Skeletal muscle cell (primary cell): ENCODE results near the gene PIGQ.

Source experiments
- DNase-seq: peaks from one replicate; pipeline ENCODE4 v3.0.0-alpha.2; 2010; ENCODE audit warnings: low read depth
- H3K4me3 ChIP-seq: 2 replicates; pipeline ENCODE4 v1.5.1; 2011; ENCODE audit warnings: low read depth, mild to moderate bottlenecking, control low read depth, low read length, moderate library complexity

PIGQ gene

DNA sequence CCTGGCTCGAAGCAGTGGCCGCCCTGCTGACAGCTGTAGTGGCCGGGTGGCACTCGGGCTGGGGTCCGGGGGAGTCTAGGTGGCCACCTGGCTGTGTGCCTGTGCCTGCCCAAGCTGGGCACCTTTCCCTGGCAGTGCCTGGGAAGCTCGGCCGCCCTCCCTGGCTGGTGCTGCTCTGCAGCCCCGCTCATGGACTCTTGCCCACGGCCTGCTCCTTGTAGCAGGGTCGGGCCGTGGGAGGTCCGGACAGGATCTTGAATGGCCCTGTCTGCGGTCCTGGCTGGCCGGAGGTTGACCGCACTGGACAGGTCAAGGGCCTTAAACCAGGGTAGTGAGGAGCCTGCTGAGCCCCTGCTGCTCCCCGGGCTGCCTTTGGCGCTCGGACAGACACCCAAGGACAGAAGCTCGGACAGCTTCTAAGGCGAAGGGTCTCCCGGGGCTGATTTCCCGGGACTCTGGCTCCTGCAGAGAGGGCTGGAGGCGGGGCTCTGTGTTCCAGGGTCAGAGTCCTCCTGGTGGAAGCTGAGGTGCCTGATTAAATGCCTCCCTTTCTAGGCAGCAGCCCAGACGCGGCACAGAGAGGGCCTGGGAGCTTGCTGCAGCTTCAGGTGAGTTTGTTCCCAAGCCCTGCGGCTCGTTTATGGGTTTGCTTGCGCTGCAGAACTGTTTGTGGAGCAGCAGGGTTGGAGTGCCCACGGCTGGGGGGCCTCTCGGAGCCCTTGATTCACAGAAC lies 36.2 kb upstream of the PIGQ start:
- no peak for DNase-seq
- H3K4me3 ChIP-seq: no peak overlapping the region

DNA sequence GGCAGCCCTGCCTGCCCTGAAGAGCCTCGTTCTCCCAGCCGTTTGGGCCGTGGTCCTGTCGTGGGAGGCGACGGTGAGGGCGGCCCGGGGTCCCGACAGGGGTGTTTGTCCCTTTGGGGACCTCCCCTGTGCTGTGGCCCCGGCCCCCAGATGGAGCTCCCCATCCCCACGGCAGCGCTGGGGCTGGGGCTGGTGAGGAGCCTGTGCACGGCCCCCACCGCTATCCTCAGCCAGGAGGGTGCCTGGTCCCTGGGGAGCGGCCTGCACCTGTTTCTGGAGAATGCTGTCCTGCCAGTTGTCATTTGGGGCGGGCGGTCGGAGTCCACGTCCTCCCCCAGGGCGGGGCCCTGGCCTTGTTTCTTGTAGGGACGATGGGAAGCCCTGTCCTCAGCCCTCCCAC lies 35.6 kb upstream of the PIGQ start:
- H3K4me3 ChIP-seq: no peak overlapping the region
- DNase-seq: no peak

DNA sequence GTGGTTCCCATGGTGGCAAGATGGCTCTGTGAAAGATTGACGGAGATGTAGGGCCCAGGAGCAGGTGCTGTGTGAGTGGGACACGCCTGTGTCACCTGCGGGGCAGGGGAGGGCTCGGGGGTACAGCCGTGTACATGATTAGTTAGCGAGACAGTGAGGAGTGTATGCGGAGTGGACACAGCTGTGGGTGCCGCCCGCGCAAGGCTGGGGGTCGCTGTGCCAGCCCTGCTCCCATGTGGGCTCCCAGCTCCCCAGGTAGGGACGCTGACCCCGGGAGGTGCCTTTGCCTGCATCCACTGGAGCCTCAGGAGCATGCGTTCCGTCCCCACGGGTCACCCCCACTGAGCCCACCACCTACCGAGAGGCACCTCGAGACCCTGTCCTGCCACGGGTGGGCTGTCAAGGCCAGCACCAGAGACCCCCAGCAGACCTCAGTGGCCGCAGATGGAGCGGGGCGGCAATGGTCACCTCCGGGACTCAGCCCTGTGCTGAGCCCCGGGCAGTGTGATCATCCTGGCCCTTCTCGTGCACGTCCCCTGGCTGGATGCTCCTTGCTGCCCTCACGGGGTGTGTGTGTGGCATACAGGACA lies 34.8 kb upstream of the PIGQ start:
- no peak overlapping the region for H3K4me3 ChIP-seq
- no peak for DNase-seq

DNA sequence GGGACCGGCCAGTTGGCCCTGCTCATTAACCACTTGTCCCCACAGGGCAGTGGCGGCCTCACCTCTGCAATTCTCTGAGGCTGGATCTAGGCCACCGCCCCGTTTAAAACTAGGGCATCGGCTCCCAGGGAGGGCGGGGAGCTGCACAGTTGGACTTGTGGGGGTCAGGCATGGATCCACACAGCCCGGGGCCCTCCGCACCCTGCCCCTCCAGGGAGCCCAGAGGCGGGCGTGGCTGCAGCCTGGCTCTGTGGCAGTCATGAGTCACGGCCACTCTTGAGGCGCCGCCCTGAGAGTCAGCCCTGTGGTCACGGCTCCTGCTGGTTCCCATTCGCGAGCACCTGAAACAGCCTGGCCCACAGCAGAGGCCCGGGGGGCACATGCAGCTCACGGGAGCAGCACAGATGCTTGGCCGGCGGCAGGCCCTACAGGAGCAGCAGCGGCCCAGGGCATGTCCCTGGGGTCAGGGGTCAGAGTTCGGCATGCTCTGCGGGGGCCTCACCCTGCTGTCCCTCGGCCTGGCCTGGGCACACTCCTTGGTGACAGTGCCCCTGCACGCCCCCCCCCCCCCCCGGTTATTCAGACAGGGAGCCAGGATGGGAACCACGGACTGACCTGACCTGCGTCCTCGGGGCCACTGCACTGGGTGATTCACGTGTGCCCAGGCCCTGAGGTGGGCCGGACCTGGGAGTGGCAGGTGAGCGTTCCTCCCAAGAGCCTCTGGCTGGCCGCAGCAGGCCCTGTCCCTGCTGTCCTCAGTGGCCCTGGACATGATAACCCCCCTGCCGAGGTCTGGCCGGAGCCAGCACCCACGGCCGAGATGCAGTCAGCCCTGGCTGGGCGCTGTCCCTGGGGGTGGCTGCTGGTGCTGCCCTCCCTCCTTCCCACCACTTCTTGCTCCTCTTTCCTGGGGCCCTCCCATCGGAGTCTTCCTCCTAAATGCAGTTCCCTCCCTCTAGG lies 34.0 kb upstream of the PIGQ start:
- H3K4me3 ChIP-seq: no peak overlapping the region
- no peak for DNase-seq

DNA sequence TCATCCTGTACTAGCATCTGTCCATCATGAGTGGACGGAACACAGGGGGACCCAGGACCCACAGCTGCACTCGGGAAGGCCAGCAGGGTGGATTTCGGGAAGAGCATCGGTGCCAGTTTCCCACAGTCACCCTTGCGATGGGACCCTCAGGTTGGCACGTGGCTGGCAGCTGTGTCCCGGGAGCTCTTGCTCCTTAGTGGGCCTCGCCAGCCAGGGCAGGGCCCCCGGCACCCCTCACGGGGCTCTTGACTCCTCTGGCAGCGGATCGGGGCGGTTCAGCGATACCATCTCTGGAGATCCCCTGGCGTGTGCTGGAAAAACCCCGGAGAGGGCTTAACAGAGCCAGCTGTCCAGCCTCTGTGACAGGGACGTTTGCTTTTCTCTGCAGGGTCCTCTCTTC lies 33.0 kb upstream of the PIGQ start:
- no peak for DNase-seq
- no peak overlapping the region for H3K4me3 ChIP-seq

DNA sequence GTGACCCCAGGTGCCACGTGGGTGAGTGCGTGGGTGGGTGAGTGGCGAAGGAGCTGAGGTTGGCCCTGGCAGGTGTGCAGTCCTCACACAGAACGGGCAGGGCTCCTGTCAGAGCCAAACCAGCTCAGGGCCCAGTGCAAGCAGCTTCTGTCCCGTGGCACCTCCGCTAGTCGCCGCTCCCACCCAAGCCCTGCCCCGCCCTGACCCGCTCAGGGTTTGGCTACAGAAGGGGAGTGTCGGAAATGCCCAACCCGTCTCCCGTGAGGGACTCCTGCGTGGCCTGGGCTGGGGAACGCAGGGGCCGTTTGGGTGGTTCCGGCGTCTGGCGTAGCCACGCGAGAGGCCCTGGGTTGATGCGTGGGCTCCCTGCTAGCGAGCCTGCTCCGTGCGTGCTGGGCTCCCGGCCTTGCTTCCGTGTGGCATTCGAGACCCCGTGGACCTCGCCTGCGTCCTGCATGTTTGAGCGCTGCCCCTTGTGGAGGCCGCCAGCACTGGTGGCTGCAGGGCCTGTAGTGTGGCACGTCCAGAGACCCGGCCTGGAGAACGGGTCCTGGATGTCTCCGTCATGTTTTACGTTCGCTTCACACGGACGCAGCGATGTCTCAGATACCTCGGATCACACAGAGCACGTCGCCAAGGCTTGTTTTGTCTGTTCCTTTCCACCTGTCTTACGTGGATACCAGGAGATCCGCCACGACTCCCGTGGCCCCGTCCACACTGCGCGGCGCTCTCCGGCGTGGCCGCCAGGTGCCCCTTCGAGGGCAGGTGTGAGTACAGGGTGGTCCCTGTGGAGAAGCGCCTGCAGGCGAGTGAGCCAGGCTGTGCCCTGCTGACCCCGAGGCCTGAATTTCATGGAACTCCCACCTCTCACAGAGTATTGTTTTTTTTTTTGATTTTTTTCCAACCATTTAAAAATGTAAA lies 32.1 kb upstream of the PIGQ start:
- no peak for DNase-seq
- no peak overlapping the region for H3K4me3 ChIP-seq

DNA sequence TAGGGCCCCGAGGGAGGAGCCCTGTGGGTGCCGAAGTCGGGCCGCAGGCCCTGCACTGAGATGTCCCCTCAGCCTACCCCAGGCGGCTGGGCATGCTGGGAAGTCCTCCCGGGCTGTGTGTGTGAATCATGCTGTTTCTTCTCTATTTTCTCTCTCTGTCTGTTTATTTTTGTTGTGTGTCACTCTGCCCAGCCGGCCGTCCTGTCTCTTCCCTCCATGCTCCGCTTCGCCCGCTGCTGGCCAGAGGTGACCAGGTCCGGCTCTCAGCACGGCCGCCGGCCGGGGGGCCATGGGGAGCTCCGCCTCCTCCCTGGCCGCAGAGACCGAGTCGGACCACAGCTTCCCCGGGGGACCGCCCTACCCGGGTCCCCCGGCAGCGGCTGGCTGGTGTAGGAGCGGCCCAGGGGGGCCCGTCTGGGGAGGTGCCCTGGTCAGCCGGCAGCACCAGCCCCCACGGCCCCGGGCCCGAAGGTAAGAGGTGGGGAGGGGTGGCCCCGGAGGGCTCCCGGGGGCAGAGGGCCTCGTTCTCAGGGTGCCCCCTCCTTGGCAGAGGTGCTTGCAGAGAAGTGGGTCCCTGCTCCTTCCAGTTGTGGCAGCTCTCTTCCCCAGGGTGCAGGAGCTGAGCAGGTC lies 29.8 kb upstream of the PIGQ start:
- H3K4me3 ChIP-seq: no peak overlapping the region
- no peak for DNase-seq

DNA sequence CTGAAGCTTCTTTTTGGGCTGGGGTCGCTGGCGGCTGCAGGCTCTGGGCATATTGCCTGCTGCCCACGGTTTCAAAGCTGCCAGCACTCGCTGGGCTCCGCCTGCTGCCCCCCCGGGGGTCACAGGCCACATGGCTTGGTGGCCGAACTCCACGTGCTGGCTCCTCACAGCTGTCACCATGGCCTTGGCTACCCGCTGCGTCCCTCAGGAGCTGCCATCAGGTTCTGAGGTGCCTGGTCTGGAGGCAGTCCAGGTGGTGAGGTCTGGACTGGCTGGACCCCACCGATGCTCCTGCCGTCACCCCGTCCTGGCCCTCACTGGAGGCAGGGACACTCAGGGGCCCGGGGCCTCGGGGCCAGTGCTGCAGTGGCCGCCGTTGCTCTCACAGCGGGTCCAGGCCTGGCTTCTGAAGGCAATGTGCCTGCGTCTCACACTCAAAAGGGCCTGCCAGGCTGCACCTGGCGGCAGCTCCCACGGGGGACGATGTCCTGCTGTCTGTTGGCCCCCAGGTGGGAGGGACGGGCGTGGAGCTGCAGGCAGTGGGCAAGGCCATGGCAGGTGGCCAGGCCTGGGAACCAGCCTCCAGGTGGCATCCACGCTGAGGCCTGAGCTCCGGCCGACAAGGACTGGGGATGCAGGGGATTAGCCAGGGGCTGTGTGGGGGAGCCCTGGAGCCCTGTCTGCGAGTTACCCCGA lies 29.0 kb upstream of the PIGQ start:
- H3K4me3 ChIP-seq: no peak overlapping the region
- DNase-seq: no peak

DNA sequence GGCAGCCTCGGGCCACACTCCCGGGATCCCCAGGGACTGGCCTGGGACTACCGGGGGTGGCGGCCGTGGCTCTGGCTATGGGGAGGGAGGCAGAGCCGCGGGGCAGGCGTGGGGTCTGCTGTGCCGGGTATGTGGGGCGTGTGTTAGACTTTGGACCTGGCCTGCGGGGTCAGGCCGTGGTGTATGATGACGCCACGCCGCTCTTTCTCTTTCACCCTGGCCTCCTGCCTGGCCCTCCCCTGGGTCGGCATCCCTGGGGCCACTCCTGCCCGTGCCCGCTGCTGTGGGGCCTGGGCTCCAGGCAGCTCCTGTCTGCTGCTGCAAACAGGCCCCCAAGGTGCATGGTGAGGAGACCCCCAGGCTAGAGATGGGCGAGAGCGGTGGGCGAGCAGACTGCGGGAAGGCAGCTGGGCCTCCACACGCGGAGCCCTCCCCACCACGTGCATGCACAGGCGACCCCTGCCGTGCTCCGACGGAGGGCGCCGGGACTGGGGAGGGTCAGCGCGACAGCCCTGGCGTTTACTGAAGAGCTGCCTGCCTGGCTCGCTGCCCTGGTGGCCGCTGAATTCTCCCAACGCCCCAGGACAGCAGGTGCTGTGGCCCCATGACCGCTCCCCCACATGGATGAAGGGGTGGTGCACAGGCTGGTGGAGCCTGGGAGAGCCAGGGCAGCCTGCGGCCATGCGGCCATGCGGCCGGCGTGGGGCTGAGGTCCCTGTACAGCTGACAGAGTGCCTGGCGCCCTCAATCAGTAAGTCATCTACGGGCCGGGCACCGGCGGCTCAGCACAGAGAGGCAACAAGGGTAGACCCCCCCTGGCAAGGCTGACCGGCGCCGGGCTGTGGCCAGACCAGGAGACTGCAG lies 26.2 kb upstream of the PIGQ start:
- H3K4me3 ChIP-seq: no peak overlapping the region
- DNase-seq: no peak

DNA sequence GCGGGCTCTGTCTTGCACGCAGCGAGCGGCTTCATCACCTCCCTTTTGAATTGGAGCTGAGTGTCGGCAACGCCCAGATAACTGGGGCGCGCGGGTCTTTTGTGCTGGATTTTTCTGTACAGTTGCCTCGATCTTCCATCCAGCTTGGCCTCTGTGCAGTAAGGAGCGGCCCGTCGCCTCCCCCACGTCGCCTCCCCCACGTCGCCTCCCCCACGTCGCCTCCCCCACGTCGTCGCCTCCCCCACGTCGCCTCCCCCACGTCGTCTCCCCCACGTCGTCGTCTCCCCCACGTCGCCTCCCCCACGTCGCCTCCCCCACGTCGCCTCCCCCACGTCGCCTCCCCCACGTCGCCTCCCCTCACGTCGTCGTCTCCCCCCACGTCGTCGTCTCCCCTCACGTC lies 25.3 kb upstream of the PIGQ start:
- no peak overlapping the region for H3K4me3 ChIP-seq

DNA sequence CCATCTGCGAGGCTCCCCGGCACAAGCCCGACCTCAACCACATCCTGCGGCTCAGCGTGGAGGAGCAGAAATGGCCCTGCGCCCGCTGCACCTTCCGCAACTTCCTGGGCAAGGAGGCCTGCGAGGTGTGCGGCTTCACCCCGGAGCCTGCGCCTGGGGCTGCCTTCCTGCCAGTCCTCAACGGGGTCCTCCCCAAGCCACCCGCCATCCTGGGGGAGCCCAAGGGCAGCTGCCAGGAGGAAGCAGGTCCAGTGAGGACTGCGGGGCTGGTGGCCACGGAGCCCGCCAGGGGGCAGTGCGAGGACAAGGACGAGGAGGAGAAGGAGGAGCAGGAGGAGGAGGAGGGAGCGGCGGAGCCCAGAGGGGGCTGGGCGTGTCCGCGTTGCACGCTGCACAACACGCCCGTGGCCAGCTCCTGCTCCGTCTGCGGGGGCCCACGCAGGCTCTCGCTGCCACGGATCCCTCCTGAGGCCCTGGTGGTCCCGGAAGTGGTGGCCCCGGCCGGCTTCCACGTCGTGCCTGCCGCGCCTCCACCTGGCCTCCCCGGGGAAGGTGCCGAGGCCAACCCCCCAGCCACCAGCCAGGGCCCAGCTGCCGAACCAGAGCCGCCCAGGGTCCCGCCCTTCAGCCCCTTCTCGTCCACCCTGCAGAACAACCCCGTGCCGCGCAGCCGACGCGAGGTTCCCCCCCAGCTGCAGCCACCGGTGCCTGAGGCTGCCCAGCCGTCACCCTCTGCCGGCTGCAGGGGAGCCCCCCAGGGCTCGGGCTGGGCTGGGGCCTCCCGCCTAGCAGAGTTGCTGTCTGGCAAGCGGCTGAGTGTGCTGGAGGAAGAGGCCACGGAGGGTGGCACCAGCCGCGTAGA lies 22.6 kb upstream of the PIGQ start:
- no peak overlapping the region for H3K4me3 ChIP-seq
- no peak for DNase-seq

More for the DNA sequence above, 25.3 kb upstream of the PIGQ start:
- no peak for DNase-seq

DNA sequence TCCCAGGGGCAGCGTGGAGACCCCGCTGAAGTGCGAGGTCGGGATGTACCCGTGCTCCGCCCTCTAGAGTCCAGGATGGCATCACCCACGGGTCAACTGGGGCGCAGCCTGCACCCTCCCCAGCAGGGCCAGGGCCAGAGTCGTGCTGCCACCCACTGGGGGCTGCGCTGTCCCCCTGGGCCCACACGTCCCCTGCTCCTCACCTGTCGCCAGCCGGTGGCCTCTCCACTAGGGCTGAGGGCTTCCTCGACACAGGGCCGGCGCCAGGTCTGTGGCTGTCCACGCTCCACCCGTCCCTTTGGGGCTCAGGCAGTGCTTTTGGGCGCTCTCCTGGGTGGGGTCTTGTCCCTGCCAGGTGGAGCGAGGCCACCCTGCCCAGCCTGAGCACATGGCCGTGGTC lies 21.2 kb upstream of the PIGQ start:
- DNase-seq: no peak
- H3K4me3 ChIP-seq: no peak overlapping the region

DNA sequence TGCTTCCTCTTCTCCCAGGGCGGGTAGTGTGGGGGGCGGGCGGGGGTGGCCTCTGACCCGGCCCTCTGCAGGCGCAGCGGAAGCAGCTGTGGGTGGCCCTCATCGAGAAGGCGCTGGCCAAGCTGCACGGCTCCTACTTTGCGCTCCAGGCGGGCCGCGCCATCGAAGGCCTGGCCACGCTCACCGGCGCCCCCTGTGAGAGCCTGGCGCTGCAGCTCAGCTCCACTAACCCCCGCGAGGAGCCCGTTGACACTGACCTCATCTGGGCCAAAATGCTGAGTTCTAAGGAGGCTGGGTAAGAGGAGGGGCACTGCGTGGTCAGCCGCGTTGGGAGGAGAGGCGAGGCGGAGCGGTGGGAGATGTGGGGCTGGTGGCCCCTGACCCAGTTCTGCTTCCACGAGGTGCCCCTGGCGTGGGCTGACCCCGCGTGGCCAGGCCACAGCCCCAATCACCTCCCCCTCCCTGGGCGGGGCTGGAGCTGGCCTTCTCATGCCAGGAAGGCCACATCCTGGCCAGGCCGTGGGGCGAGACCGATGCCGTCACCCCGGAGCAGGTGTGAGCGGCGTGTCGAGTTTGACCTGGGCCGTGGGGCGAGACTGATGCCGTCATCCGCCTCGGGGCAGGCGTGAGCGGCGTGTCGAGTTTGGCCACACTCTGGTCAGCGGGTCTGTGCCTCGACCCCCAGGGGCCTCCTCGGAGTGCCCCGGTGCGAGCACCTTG lies 20.1 kb upstream of the PIGQ start:
- no peak overlapping the region for H3K4me3 ChIP-seq
- no peak for DNase-seq

DNA sequence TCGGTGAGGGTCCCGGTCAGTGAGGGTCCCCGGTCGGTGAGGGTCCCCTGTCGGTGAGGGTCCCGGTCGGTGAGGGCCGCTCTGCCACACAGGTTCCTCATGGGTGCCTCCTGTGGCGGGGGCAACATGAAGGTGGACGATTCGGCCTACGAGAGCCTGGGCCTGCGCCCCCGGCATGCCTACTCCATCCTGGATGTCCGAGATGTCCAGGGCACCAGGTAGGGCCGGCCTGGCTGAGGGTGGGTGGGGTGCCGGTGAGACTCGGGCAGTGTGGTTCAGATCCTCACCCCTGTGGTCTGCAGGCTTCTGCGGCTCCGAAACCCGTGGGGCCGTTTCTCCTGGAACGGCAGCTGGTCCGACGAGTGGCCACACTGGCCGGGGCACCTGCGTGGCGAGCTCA lies 18.6 kb upstream of the PIGQ start:
- H3K4me3 ChIP-seq: no peak overlapping the region
- no peak for DNase-seq

DNA sequence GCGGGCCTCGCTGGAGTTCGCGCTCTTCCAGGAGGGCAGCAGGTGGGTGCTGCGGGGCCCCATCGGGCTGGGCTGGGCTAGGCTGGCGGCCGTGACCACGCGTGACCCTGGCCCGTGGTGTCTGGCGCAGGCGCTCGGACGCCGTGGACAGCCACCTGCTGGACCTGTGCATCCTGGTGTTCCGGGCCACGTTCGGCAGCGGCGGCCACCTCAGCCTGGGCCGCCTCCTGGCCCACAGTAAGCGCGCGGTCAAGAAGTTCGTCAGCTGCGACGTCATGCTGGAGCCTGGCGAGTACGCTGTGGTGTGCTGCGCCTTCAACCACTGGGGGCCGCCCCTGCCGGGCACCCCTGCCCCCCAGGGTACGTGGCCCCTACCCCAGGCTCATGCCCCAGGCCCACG lies 17.6 kb upstream of the PIGQ start:
- DNase-seq: no peak
- no peak overlapping the region for H3K4me3 ChIP-seq
